WTC11 (cell line): Measurements from ENCODE around the gene DTL.

Source experiments
- ATF3 ChIP-seq: sonication (generic); formaldehyde crosslinking; conservative IDR thresholded peaks from 2 replicates; pipeline ENCODE4 v1.8.1; 2022; ENCODE audit warnings: mild to moderate bottlenecking, missing genetic modification reagents
- CTCF ChIP-seq: fragments of 200-600 bp; IDR thresholded peaks from 2 replicates; pipeline ENCODE4 v1.8.0; 2022; ENCODE audit warnings: antibody characterized with exemption
- ELF4 ChIP-seq: sonication (generic); formaldehyde crosslinking; IDR thresholded peaks from 2 replicates; pipeline ENCODE4 v1.8.1; 2022; ENCODE audit warnings: low read depth, mild to moderate bottlenecking, moderate library complexity, missing genetic modification reagents
- MAX ChIP-seq: sonication (generic); formaldehyde crosslinking; IDR thresholded peaks from 2 replicates; pipeline ENCODE4 v1.8.0; 2022; ENCODE audit warnings: mild to moderate bottlenecking, missing genetic modification reagents
- ZNF138 ChIP-seq: sonication (generic); formaldehyde crosslinking; conservative IDR thresholded peaks from 2 replicates; pipeline ENCODE4 v1.8.1; 2022; ENCODE audit warnings: mild to moderate bottlenecking, moderate library complexity, missing genetic modification reagents

GRCh38 chr1:212021563-212021962, 14.0 kb upstream of the DTL start:
- TF ChIP-seq CTCF (no peak), MAX (CRISPR knock-in tag) (no peak), ATF3 (CRISPR knock-in tag) (no peak), ZNF138 (no peak), ELF4 (CRISPR knock-in tag) (no peak)
